SU-DHL-6 (cell line): ENCODE results near the gene CEP192.

Experiments
- EZH2phosphoT487 ChIP-seq: fragments of 200-600 bp; sonication (generic), shearing (Covaris generic); conservative IDR thresholded peaks from 2 replicates; pipeline ENCODE4 v1.6.1; 2018; ENCODE audit warnings: mild to moderate bottlenecking, antibody characterized with exemption, low read length, moderate library complexity, mixed read lengths
- TF ChIP-seq, protein P1 (sequence below): fragments of 200-600 bp; sonication (generic); IDR thresholded peaks from one replicate; pipeline ENCODE4 v1.5.1; 2017; ENCODE audit warnings: antibody characterized with exemption, mild to moderate bottlenecking, low read length, moderate library complexity; ENCODE audit not compliant: insufficient read depth, poor library complexity, severe bottlenecking

DNA sequence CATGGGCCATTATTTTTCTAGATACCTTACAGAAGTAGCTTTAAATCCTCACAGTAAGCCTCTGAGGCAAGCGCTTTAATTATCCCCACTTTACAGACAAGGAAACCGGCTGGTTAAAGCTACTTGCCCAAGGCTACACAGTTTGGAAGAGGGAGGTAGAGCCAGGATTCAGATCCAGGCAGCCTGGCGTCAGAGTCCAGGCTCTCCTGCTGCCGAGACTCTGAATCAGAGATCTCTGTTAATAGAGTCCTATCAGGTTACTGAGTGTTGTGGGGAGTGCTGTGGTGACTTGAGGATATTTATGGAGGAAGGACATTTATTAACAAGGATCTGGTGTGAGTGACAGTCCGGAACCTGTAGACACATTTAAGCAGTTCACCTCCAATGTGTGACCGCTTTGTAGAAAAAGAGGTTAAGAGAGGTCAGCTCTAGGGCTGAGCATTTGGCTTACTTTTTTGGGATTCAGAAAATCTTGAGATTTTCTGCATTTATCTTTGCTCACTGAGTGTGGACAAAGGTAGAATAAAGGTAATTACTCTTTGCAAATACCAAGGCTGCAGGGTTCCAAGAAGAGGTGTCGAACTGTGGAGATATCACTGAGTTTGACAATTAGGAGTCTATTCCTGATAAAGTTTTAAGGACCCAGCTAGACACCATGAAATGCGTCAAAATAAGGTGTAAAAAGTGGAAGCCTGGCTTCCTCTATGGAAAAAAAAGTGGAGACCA lies 1.6 kb upstream of the CEP192 start:
- TF ChIP-seq, protein P1, sequence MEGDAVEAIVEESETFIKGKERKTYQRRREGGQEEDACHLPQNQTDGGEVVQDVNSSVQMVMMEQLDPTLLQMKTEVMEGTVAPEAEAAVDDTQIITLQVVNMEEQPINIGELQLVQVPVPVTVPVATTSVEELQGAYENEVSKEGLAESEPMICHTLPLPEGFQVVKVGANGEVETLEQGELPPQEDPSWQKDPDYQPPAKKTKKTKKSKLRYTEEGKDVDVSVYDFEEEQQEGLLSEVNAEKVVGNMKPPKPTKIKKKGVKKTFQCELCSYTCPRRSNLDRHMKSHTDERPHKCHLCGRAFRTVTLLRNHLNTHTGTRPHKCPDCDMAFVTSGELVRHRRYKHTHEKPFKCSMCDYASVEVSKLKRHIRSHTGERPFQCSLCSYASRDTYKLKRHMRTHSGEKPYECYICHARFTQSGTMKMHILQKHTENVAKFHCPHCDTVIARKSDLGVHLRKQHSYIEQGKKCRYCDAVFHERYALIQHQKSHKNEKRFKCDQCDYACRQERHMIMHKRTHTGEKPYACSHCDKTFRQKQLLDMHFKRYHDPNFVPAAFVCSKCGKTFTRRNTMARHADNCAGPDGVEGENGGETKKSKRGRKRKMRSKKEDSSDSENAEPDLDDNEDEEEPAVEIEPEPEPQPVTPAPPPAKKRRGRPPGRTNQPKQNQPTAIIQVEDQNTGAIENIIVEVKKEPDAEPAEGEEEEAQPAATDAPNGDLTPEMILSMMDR = no peak
- TF ChIP-seq EZH2phosphoT487 = no peak
